IMR-90 (cell line): ENCODE measurements around the gene SLC6A11. TPM values are rescaled to one million over a fixed set of nuclear protein-coding genes. Genes with fewer than 3 reads are reported as not detected.

ENCODE experiments used
- ATAC-seq: fragments of 200-7000 bp; cut with Tn5 transposase; 2 replicates; pipeline ENCODE4 v1.9.1; 2020; ENCODE audit warnings: low read depth, mild to moderate bottlenecking, moderate library complexity
- BruUV-seq: library from RNA; stranded (reverse); fragments of 400-500 nt; replicated peaks from 2 replicates; lab custom pipeline; 2021; lab: Mats Ljungman, UMichigan
- CTCF ChIA-PET: fragments of 300-600 bp; formaldehyde crosslinking; extraction: SDS; loops from one replicate; lab custom pipeline; 2021; ENCODE audit warnings: antibody characterized with exemption; lab: Yijun Ruan, JAX
- POLR2A ChIA-PET: fragments of 300-600 bp; sonication (Branson Sonifier 250); formaldehyde crosslinking; loops from one replicate; lab custom pipeline; 2022; ENCODE audit warnings: antibody characterized with exemption; ENCODE audit not compliant: unreplicated experiment; lab: Charles Lee
- DNase-seq: peaks from one replicate; pipeline ENCODE4 v3.0.0; 2013
- H2AFZ ChIP-seq: replicated peaks from 2 replicates; pipeline ENCODE3; 2013; ENCODE audit warnings: low read length, mild to moderate bottlenecking; ENCODE audit not compliant: poor library complexity
- H2AK5ac ChIP-seq: 2 replicates; pipeline ENCODE4 v1.6.1; 2013; ENCODE audit warnings: low read depth, low read length, inconsistent platforms
- H2AK9ac ChIP-seq: replicated peaks from 2 replicates; pipeline ENCODE3; 2013; ENCODE audit warnings: mild to moderate bottlenecking, low read depth, low read length, moderate library complexity; ENCODE audit not compliant: poor library complexity
- H2BK120ac ChIP-seq: 2 replicates; pipeline ENCODE4 v1.6.1; 2013; ENCODE audit warnings: low read depth, low read length, inconsistent platforms
- H2BK15ac ChIP-seq: 3 replicates; pipeline ENCODE4 v1.6.1; 2013; ENCODE audit warnings: low read depth, low read length, inconsistent platforms
- H2BK20ac ChIP-seq: 2 replicates; pipeline ENCODE4 v1.6.1; 2013; ENCODE audit warnings: low read depth, mild to moderate bottlenecking, inconsistent platforms, low read length, moderate library complexity
- H2BK5ac ChIP-seq: 2 replicates; pipeline ENCODE4 v1.6.1; 2013; ENCODE audit warnings: mild to moderate bottlenecking, low read depth, low read length, inconsistent platforms; ENCODE audit not compliant: poor library complexity, severe bottlenecking
- H3K14ac ChIP-seq: replicated peaks from 2 replicates; pipeline ENCODE4 v1.6.1; 2013; ENCODE audit warnings: low read depth, low read length, inconsistent platforms
- H3K18ac ChIP-seq: 2 replicates; pipeline ENCODE4 v1.6.1; 2013; ENCODE audit warnings: low read depth, low read length, control low read depth
- H3K23ac ChIP-seq: 2 replicates; pipeline ENCODE4 v1.6.1; 2013; ENCODE audit warnings: low read depth, low read length, inconsistent platforms
- H3K27ac ChIP-seq: 2 replicates; pipeline ENCODE4 v1.5.1; 2013; ENCODE audit warnings: mild to moderate bottlenecking, control low read depth, low read length; ENCODE audit not compliant: insufficient read depth
- H3K27me3 ChIP-seq: 2 replicates; pipeline ENCODE4 v1.6.1; 2013; ENCODE audit warnings: low read length; ENCODE audit not compliant: control insufficient read depth, insufficient read depth
- H3K36me3 ChIP-seq: 2 replicates; pipeline ENCODE4 v1.6.1; 2013; ENCODE audit warnings: low read length, mixed read lengths; ENCODE audit not compliant: control insufficient read depth, insufficient read depth
- H3K4ac ChIP-seq: 2 replicates; pipeline ENCODE4 v1.6.1; 2013; ENCODE audit warnings: low read depth, low read length, inconsistent platforms
- H3K4me1 ChIP-seq: 2 replicates; pipeline ENCODE4 v1.6.1; 2013; ENCODE audit warnings: low read length, mixed read lengths; ENCODE audit not compliant: control insufficient read depth, insufficient read depth
- H3K4me2 ChIP-seq: 2 replicates; pipeline ENCODE4 v1.6.1; 2013; ENCODE audit warnings: low read depth, mild to moderate bottlenecking, control low read depth, low read length, moderate library complexity
- H3K4me3 ChIP-seq: 2 replicates; pipeline ENCODE4 v1.5.1; 2013; ENCODE audit warnings: low read depth, mild to moderate bottlenecking, control low read depth, low read length, moderate library complexity; ENCODE audit not compliant: insufficient read depth
- H3K56ac ChIP-seq: 2 replicates; pipeline ENCODE4 v1.6.1; 2013; ENCODE audit warnings: low read length, inconsistent platforms; ENCODE audit not compliant: insufficient read depth; ENCODE audit errors: extremely low read depth
- H3K79me1 ChIP-seq, 2 experiments: 2 replicates each; pipeline ENCODE4 v1.6.1; 2013; ENCODE audit warnings: low read length in 2 of 2, inconsistent platforms in 1 of 2, low read depth in 1 of 2
- H3K9ac ChIP-seq: 2 replicates; pipeline ENCODE4 v1.6.1; 2013; ENCODE audit warnings: low read depth, low read length, control low read depth
- H3K9me1 ChIP-seq: 2 replicates; pipeline ENCODE4 v1.6.1; 2013; ENCODE audit warnings: low read length, inconsistent platforms; ENCODE audit not compliant: insufficient read depth
- H3K9me3 ChIP-seq: 2 replicates; pipeline ENCODE4 v1.6.1; 2013; ENCODE audit warnings: low read length; ENCODE audit not compliant: control insufficient read depth, insufficient read depth
- H4K20me1 ChIP-seq: 2 replicates; pipeline ENCODE4 v1.6.1; 2013; ENCODE audit warnings: low read length, inconsistent platforms; ENCODE audit not compliant: insufficient read depth
- H4K5ac ChIP-seq: 2 replicates; pipeline ENCODE4 v1.6.1; 2013; ENCODE audit warnings: mild to moderate bottlenecking, low read depth, low read length, control low read depth
- H4K8ac ChIP-seq, 2 experiments: 2 replicates each; pipeline ENCODE4 v1.6.1; 2013; ENCODE audit warnings: low read depth in 2 of 2, low read length in 2 of 2, control low read depth in 1 of 2, inconsistent platforms in 1 of 2
- H4K91ac ChIP-seq: 2 replicates; pipeline ENCODE4 v1.6.1; 2013; ENCODE audit warnings: low read depth, low read length, inconsistent platforms; ENCODE audit not compliant: insufficient read depth
- CEBPB ChIP-seq: IDR thresholded peaks from 2 replicates; pipeline ENCODE4 v1.6.1; 2012; ENCODE audit warnings: low read depth, low read length, improper control_type of control experiment
- CHD1 ChIP-seq: IDR thresholded peaks from 2 replicates; pipeline ENCODE4 v1.6.1; 2012; ENCODE audit warnings: low read depth, low read length, improper control_type of control experiment
- ELK1 ChIP-seq: fragments of 150-350 bp; IDR thresholded peaks from 2 replicates; pipeline ENCODE4 v1.6.1; 2016; ENCODE audit warnings: low read depth, mild to moderate bottlenecking, low read length, moderate library complexity, borderline replicate concordance
- MAFK ChIP-seq: IDR thresholded peaks from 2 replicates; pipeline ENCODE4 v1.6.1; 2012; ENCODE audit warnings: low read depth, low read length, improper control_type of control experiment
- MAZ ChIP-seq: IDR thresholded peaks from 2 replicates; pipeline ENCODE4 v1.6.1; 2012; ENCODE audit warnings: low read depth, mild to moderate bottlenecking, low read length, improper control_type of control experiment, moderate library complexity, borderline replicate concordance
- NFE2L2 ChIP-seq: fragments of 150-350 bp; IDR thresholded peaks from 2 replicates; pipeline ENCODE4 v1.6.1; 2016; ENCODE audit warnings: low read depth, mild to moderate bottlenecking, low read length
- RAD21 ChIP-seq: IDR thresholded peaks from 2 replicates; pipeline ENCODE4 v1.6.1; 2012; ENCODE audit warnings: low read length, improper control_type of control experiment
- RCOR1 ChIP-seq: IDR thresholded peaks from 2 replicates; pipeline ENCODE4 v1.6.1; 2012; ENCODE audit warnings: mild to moderate bottlenecking, low read length, improper control_type of control experiment; ENCODE audit not compliant: insufficient replicate concordance
- WGBS, 2 experiments: methylation state at CpG; one replicate each; pipeline versions ENCODE4 v1.1.5 to v1.1.7; 2013; ENCODE audit warnings: missing lambda C conversion rate in 2 of 2; ENCODE audit not compliant: insufficient read length in 1 of 2; ENCODE audit errors: extremely low coverage in 2 of 2; 5-methylcytosine and 5-hydroxymethylcytosine counted together
- dilution Hi-C: fragments of 300-500 bp; cut with HindIII; formaldehyde crosslinking; loops from one replicate; pipeline ENCODE4 v1.14.3; 2018; ENCODE audit warnings: low sequenced_read_pairs; ENCODE audit not compliant: unreplicated experiment
- in situ Hi-C: fragments of 300-500 bp; cut with MboI; formaldehyde crosslinking; loops from 3 replicates; pipeline ENCODE4 v1.14.3; 2019; ENCODE audit warnings: low sequenced_read_pairs, inconsistent platforms, mixed read lengths
- intact Hi-C: fragments of 100-400 bp; cut with micrococcal nuclease; formaldehyde crosslinking; loops from 2 replicates; pipeline ENCODE4 v1.10.0; 2022
- polyA plus RNA-seq, 3 experiments: library from polyadenylated mRNA; depleted of rRNA; stranded (reverse); fragments of >200 nt; gene quantifications; 2 replicates each; pipeline ENCODE4 v1.2.3, GENCODE V29; 2012; ENCODE audit warnings: low replicate concordance in 1 of 3
- total RNA-seq: library from RNA; depleted of rRNA; stranded (reverse); fragments of >200 nt; gene quantifications from 2 replicates; pipeline ENCODE4 v1.2.3, GENCODE V29; 2012
- TF ChIP-seq, protein P1 (sequence below): fragments of 150-350 bp; IDR thresholded peaks from 2 replicates; pipeline ENCODE4 v1.6.1; 2017; ENCODE audit warnings: mild to moderate bottlenecking, antibody characterized with exemption, low read length, low read depth

SLC6A11 gene
- total and polyA plus RNA-seq, 2 of the 4 experiments (the other 2 are of a cell fraction), result not detected

DNA sequence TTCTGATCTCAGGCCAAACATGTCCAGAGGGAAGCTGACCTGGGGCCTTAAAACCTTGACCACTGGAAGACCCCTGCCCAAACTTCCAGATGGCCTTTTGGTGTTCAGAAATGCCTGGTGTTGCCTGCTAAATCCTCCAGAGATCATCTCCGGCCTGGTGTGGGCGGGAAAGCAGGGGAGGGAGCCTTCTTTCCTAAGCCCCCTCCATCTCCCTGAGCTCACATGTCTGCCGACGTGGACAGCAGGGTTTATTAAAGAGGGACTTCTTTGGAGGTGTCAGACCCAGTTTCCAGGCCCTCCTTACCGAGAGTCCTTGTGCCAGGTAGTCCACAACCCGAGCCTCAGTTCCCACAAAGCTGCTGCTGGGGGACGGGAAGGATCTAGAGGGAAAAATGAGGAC lies 120.7 kb downstream of the SLC6A11 start:
- Histone ChIP-seq H2AK5ac (no peak overlapping the region), H3K79me1 (no peaks in the 10 kb centered on the region), H4K91ac (no peak overlapping the region), H3K9me1 (no peaks in the 10 kb centered on the region), H2BK120ac (no peak overlapping the region), H3K27me3 (peaks cover 15% of the 10 kb centered on the region), H3K14ac (no peak overlapping the region), H4K20me1 (no peaks in the 10 kb centered on the region), H2BK15ac (no peak overlapping the region), H3K56ac (no peak overlapping the region), H3K4ac (no peak overlapping the region), H3K9me3 (no peaks in the 10 kb centered on the region), H2BK5ac (no peak overlapping the region), H3K4me2 (no peak overlapping the region), H4K8ac (no peak overlapping the region), H3K9ac (no peak overlapping the region), H2AK9ac (no peak overlapping the region), H3K27ac (no peak overlapping the region), H3K4me3 (no peak overlapping the region), H2BK20ac (no peak overlapping the region), H3K23ac (no peak overlapping the region), H2AFZ (no peak overlapping the region), H3K4me1 (no peaks in the 10 kb centered on the region), H3K36me3 (no peaks in the 10 kb centered on the region), H4K5ac (no peak overlapping the region), H3K18ac (no peak overlapping the region)
- ATAC-seq, result no peak
- CTCF ChIA-PET, result no interaction called here
- no peak for TF ChIP-seq RCOR1
- TF ChIP-seq, protein P1, sequence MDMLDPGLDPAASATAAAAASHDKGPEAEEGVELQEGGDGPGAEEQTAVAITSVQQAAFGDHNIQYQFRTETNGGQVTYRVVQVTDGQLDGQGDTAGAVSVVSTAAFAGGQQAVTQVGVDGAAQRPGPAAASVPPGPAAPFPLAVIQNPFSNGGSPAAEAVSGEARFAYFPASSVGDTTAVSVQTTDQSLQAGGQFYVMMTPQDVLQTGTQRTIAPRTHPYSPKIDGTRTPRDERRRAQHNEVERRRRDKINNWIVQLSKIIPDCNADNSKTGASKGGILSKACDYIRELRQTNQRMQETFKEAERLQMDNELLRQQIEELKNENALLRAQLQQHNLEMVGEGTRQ, result no peak
- TF ChIP-seq CHD1, result no peak
- no peak for TF ChIP-seq ELK1
- no peak for TF ChIP-seq RAD21
- no peak for TF ChIP-seq MAZ
- no peak for TF ChIP-seq CEBPB
- no peak for TF ChIP-seq NFE2L2
- TF ChIP-seq MAFK, result no peak
- dilution Hi-C loops, result no loop called here
- BruUV-seq, result no TSS peak
- no peak for DNase-seq
- POLR2A ChIA-PET, result no interaction called here
- in situ Hi-C loops, result no loop called here
- 0% methylated on average over 1 of the region's 7 CpGs; no CpG with 5 or more reads in 1 of the 2 experiments for WGBS, 2 experiments
- intact Hi-C loops, result no loop called here
